Motor neuron (in vitro differentiated cells): ENCODE data around the gene TCERG1L. TPM values are rescaled to one million over a fixed set of nuclear protein-coding genes. Genes with fewer than 3 reads are reported as not detected.

Source experiments
- ATAC-seq, 8 experiments: fragments of 200-7000 bp; cut with Tn5 transposase; replicated peaks in 6 of 8; 2 replicates each; pipeline ENCODE4 v1.8.0; 2021; ENCODE audit warnings: mild to moderate bottlenecking in 8 of 8, moderate library complexity in 8 of 8
- H3K27ac ChIP-seq, 2 donors: fragments of 250-450 bp; sonication (Bioruptor Pico); 2 replicates each; pipeline ENCODE4 v1.9.0; 2021; ENCODE audit warnings: antibody characterized with exemption in 2 of 2, mild to moderate bottlenecking in 2 of 2, moderate library complexity in 1 of 2
- H3K4me1 ChIP-seq, 2 donors: fragments of 250-450 bp; sonication (Bioruptor Pico); replicated peaks in 1 of 2; 2 replicates each; pipeline ENCODE4 v1.6.1; 2021; ENCODE audit warnings: antibody characterized with exemption in 2 of 2, mild to moderate bottlenecking in 2 of 2, moderate library complexity in 1 of 2
- H3K4me3 ChIP-seq, 5 donors: fragments of 250-450 bp; sonication (Bioruptor Pico); 2 replicates each; pipeline ENCODE4 v1.9.0; 2021; ENCODE audit warnings: antibody characterized with exemption in 5 of 5, mild to moderate bottlenecking in 5 of 5, moderate library complexity in 4 of 5
- WGBS, 10 experiments: fragments of 450-650 bp; shearing (Covaris generic); methylation state at CpG; one replicate each; pipeline ENCODE4 v1.0.0; 2022; 5-methylcytosine and 5-hydroxymethylcytosine counted together
- in situ Hi-C, 9 experiments: fragments of 400-800 bp; cut with MboI; loops; one replicate each; pipeline ENCODE4 v1.15.0; 2021; ENCODE audit warnings: low sequenced_read_pairs in 9 of 9, low pct_unique_long_range_greater_than_20kb in 2 of 9; ENCODE audit not compliant: unreplicated experiment in 9 of 9
- total RNA-seq, 8 experiments: library from RNA; unstranded; fragments of 300-600 nt; gene quantifications; 2 replicates each; pipeline versions ENCODE4 v1.2.3 to v1.2.4, GENCODE V29; 2022

Gene TCERG1L
- total RNA-seq, 8 experiments from 2014 or later: 0.43 to 8.1 (median 2.0) TPM; not detected in 1

- in situ Hi-C loops: no loop called here
- peak in 3 of 8 experiments; percentile 14 to 37 (median 24) for ATAC-seq
- no peak overlapping the region for H3K27ac ChIP-seq
- peaks cover 0 to 1% of the 10 kb centered on the region in 2 donors for H3K4me1 ChIP-seq
- WGBS, 10 experiments: 0 to 79% (median 0%) methylated on average over 1 to 6 of the region's 10 CpGs; no CpG with 5 or more reads in 3 of the 10 experiments
- no peak overlapping the region for H3K4me3 ChIP-seq
Measured at GRCh38 chr10:131125511-131126225, 185.9 kb downstream of the TCERG1L start.

DNA sequence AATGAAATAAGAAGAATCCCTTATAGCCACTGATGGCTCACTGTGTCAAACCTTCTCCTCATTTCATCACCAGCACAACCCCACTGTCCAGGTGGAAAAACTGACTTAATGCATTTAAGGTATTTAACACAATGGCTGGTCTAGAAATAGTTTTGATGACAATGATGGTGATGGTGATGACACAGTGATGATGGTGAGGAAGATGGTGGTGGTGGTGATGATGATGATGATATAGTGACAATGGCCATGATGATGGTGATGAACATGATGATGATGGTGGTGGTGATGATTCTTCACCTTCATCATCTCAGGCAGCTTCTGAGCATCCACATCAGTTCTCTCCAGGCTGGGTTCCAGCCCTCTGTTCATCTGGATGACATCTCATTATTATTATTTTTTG, 186.6 kb downstream of the TCERG1L start:
- no peaks in the 10 kb centered on the region for H3K4me1 ChIP-seq
- no peak overlapping the region for H3K4me3 ChIP-seq
- in situ Hi-C loops: no loop called here
- H3K27ac ChIP-seq: no peak overlapping the region
- ATAC-seq: no peak

GRCh38 chr10:131123496-131123895, 188.0 kb downstream of the TCERG1L start:
- ATAC-seq: no peak
- in situ Hi-C loops: no loop called here
- Histone ChIP-seq H3K27ac (no peak overlapping the region), H3K4me1 (no peaks in the 10 kb centered on the region), H3K4me3 (no peak overlapping the region)
- WGBS, 10 experiments: 60 to 91% (median 80%) methylated on average over 1 to 6 of the region's 11 CpGs; no CpG with 5 or more reads in 5 of the 10 experiments

DNA sequence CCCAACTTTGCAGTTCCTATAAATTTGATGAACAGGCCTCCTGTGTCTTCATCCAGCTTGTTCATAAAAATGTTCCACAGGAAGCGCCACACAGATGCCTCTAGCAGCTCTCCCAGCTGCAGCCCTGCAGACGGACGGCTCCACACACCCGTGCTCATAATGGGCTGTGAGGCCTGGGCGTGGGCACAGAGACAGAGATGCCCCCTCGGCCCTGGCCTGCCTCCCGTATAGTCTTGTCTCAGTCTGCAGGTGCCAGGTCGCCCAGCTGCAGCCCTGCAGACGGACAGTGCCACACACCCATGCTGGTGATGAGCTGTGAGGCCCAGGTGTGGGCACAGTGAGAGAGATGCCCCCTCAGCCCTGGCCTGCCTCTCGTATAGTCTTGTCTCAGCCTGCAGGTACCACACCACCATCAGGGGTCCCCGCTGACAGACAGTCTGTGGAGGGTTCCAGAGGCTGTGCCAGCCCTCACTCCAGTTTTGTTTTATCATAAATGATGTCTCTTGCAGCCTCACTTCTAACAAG, 189.9 kb downstream of the TCERG1L start:
- Histone ChIP-seq H3K4me1 (no peaks in the 10 kb centered on the region), H3K27ac (no peak overlapping the region), H3K4me3 (no peak overlapping the region)
- ATAC-seq: no peak
- in situ Hi-C loops: no loop called here
- WGBS, 10 experiments: 0 to 100% (median 65%) methylated on average over 1 to 8 of the region's 11 CpGs; no CpG with 5 or more reads in 4 of the 10 experiments

- H3K27ac ChIP-seq: no peak overlapping the region
- WGBS, 10 experiments: 0 to 100% (median 54%) methylated on average over 1 to 13 of the region's 17 CpGs; no CpG with 5 or more reads in 1 of the 10 experiments
- in situ Hi-C loops: no loop called here
- no peak for ATAC-seq
- no peaks in the 10 kb centered on the region for H3K4me1 ChIP-seq
- no peak overlapping the region for H3K4me3 ChIP-seq
Measured at GRCh38 chr10:131119626-131120355, 191.7 kb downstream of the TCERG1L start.

DNA sequence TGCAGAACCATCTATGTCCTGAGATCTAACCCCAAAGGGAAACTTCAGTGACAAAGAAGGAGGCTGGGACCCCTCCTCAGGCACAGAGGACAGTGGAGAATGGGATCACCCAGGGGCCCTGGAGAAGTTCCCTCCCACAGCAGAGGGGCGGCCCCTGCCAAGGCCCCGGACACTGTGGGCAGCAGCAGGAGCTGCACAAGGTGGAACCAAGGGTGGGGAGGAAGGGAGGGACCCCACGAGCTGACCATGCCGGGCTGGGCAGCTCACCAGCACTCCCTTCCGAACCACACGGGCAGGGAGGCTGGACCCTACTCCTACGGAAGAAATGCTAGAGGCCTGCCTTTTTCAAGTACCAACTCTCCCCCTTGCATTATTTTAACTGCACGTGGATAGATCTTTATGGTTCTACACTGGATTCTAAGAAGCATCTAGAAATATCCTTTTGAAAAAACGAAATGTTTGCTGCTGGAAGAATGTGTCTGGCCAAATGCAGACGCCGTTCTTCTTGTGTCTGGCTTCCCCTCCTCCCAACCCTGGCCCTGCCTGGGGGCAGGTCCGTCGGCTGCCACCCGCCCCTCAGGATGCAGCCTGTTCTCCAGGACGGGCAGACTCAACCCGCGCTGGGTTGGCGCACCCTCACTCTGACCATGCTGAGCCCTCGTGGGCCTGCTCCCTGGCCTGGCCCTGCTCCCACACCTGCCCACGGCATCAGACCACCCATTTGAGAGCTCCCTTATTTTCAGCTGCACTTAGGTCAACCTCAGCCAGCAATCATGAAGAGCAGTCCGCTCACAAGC, 193.9 kb downstream of the TCERG1L start:
- 0 to 55% (median 35%) methylated on average over 1 to 12 of the region's 21 CpGs; no CpG with 5 or more reads in 3 of the 10 experiments for WGBS, 10 experiments
- Histone ChIP-seq H3K4me3 (no peak overlapping the region), H3K4me1 (no peaks in the 10 kb centered on the region), H3K27ac (no peak overlapping the region)
- in situ Hi-C loops: no loop called here
- ATAC-seq: no peak

DNA sequence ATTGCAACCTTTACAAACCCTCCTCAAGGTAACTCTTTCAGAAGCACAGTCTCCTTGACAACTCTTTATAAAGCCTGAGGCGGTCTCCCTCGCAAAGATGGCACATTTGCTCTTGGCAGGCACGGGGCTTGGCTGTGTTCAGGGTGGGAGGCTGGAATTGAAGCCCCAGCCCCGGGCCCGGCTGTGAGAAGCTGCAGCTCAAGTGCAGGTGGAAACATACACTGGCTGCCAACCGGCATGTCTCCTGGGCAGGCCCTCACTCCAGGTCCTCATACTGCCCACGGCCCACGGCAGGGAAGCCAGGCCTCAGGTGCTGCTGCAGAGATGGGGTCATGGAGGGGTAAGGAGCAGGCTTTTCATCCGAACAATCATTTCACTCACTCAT, 194.5 kb downstream of the TCERG1L start:
- Histone ChIP-seq H3K4me1 (no peaks in the 10 kb centered on the region), H3K27ac (no peak overlapping the region), H3K4me3 (no peak overlapping the region)
- 11 to 100% (median 40%) methylated on average over 1 to 4 of the region's 9 CpGs; no CpG with 5 or more reads in 5 of the 10 experiments for WGBS, 10 experiments
- in situ Hi-C loops: no loop called here
- ATAC-seq: no peak

DNA sequence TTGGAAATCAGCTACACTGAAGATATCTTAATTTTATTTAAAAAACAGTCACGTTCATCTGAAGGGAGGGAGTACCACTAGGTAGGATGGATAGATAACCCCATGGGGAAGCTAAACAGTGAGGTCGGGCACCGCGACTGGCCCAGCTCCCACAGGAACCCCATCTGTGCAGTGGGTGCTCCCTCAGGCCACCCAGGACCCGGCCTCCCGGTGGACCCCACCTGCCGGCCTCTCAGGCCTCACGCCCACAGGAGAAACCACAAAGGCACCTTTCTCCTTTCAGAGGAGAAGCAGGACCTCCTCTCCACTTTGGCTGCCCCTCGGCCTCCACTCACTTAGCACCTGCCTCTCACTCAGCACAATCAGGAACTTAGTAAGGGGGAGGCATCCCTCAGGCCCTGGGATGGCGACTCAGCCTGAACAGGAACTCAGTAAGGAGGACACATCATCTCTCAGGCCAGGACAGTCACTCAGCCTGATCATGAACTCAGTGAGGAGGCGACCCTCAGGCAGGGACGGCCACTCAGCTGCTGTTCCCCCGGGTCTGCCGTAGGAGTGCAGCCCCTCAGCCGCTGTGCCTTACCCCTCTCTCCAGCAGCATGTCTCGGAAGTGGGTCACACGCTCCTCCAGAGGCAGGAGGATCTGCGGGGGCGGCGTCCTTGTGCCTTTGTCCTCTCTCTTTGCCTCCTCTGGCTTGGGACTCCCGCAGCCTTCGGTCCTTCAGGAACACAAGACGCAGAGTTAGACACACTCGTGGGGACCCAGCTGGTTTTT, 195.1 kb downstream of the TCERG1L start:
- in situ Hi-C loops: no loop called here
- Histone ChIP-seq H3K4me3 (no peak overlapping the region), H3K4me1 (peaks cover 0 to 6% of the 10 kb centered on the region in 2 donors), H3K27ac (no peak overlapping the region)
- WGBS, 10 experiments: 8 to 94% (median 64%) methylated on average over 1 to 9 of the region's 24 CpGs; no CpG with 5 or more reads in 1 of the 10 experiments
- ATAC-seq: peak in 1 of 8 experiments; percentile 44

GRCh38 chr10:131115801-131116200, 195.7 kb downstream of the TCERG1L start:
- 0 to 100% (median 44%) methylated on average over 1 to 3 of the region's 4 CpGs; no CpG with 5 or more reads in 3 of the 10 experiments for WGBS, 10 experiments
- Histone ChIP-seq H3K27ac (no peak overlapping the region), H3K4me1 (peaks cover 0 to 11% of the 10 kb centered on the region in 2 donors), H3K4me3 (no peak overlapping the region)
- no peak for ATAC-seq
- in situ Hi-C loops: no loop called here

DNA sequence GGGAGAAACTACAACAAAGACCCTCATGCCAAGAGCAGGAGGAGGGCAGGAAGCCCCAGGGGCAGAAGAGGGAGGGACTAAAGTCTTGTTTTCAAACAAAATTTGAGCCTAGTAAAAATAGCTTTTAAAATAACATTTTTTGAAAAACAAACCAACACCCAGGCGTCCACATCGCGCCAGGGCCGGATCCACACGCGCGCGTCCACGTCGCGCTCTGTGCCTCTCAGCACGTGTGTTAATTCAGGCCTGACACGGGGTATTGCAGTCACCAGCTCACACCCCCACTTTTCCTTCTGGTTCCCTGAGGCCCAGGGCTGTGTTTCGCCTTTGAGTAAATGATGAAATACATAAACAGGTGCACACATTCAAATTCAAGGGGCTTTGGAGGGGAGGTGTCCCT, 196.2 kb downstream of the TCERG1L start:
- no peak for ATAC-seq
- no peak overlapping the region for H3K4me3 ChIP-seq
- H3K27ac ChIP-seq: no peak overlapping the region
- in situ Hi-C loops: no loop called here
- H3K4me1 ChIP-seq: peaks cover 0 to 11% of the 10 kb centered on the region in 2 donors
- 67 to 100% (median 86%) methylated on average over 1 to 14 of the region's 14 CpGs; no CpG with 5 or more reads in 4 of the 10 experiments for WGBS, 10 experiments

GRCh38 chr10:131114846-131115245, 196.7 kb downstream of the TCERG1L start:
- 20 to 100% (median 80%) methylated on average over 1 to 10 of the region's 15 CpGs; no CpG with 5 or more reads in 1 of the 10 experiments for WGBS, 10 experiments
- Histone ChIP-seq H3K4me1 (peaks cover 0 to 11% of the 10 kb centered on the region in 2 donors), H3K4me3 (no peak overlapping the region), H3K27ac (no peak overlapping the region)
- ATAC-seq: no peak
- in situ Hi-C loops: no loop called here

- in situ Hi-C loops: no loop called here
- 0 to 100% (median 37%) methylated on average over 2 to 5 of the region's 6 CpGs; no CpG with 5 or more reads in 5 of the 10 experiments for WGBS, 10 experiments
- no peak for ATAC-seq
- Histone ChIP-seq H3K4me1 (peaks cover 0 to 11% of the 10 kb centered on the region in 2 donors), H3K4me3 (no peak overlapping the region), H3K27ac (no peak overlapping the region)
Measured at GRCh38 chr10:131113709-131114291, 197.7 kb downstream of the TCERG1L start.
